SU-DHL-6 (cell line): Measurements from ENCODE around the gene ANKRD61.
A peak's percentile ranks its signal among the peaks of the same experiment; 100 is the strongest.

ENCODE experiments used
- H2AFZ ChIP-seq: fragments of 200-600 bp; sonication (generic); 2 replicates; pipeline ENCODE4 v1.6.1; 2014; ENCODE audit warnings: low read depth, mild to moderate bottlenecking, moderate library complexity, mixed read lengths, antibody characterized with exemption, low read length; ENCODE audit not compliant: severe bottlenecking
- H3F3A ChIP-seq: fragments of 200-600 bp; shearing (Covaris generic); 2 replicates; pipeline ENCODE4 v1.6.0; 2016; ENCODE audit warnings: antibody characterized with exemption, mild to moderate bottlenecking; ENCODE audit not compliant: insufficient read depth
- H3K27ac ChIP-seq: fragments of 200-600 bp; sonication (generic); 2 replicates; pipeline ENCODE4 v1.5.1; 2016; ENCODE audit warnings: low read depth, mild to moderate bottlenecking, low read length, moderate library complexity, mixed read lengths
- H3K27me3 ChIP-seq: fragments of 200-600 bp; sonication (generic), shearing (Covaris generic); 2 replicates; pipeline ENCODE4 v1.6.0; 2014; ENCODE audit warnings: mild to moderate bottlenecking, low read length
- H3K36me3 ChIP-seq: fragments of 200-600 bp; sonication (generic); 2 replicates; pipeline ENCODE4 v1.6.1; 2014; ENCODE audit warnings: mild to moderate bottlenecking, low read length, mixed read lengths
- H3K4me2 ChIP-seq: fragments of 300-600, 200-600 bp; shearing (Covaris generic), sonication (generic); 2 replicates; pipeline ENCODE4 v1.6.0; 2014; ENCODE audit warnings: low read length, low read depth, mild to moderate bottlenecking; ENCODE audit not compliant: poor library complexity, severe bottlenecking
- H3K4me3 ChIP-seq: fragments of 200-600 bp; sonication (generic); 2 replicates; pipeline ENCODE4 v1.5.1; 2014; ENCODE audit warnings: antibody characterized with exemption, low read length, mild to moderate bottlenecking, mixed read lengths; ENCODE audit not compliant: insufficient read depth, poor library complexity, severe bottlenecking
- H3K79me2 ChIP-seq: fragments of 200-600 bp; sonication (generic); 2 replicates; pipeline ENCODE4 v1.6.1; 2014; ENCODE audit warnings: mild to moderate bottlenecking, low read length, moderate library complexity; ENCODE audit not compliant: insufficient read depth
- H3K9ac ChIP-seq: fragments of 200-600 bp; sonication (generic); 2 replicates; pipeline ENCODE4 v1.7.0; 2014; ENCODE audit warnings: mild to moderate bottlenecking, low read length
- H3K9me2 ChIP-seq: fragments of 200-600 bp; sonication (generic); replicated peaks from 2 replicates; pipeline ENCODE4 v1.6.1; 2014; ENCODE audit warnings: low read length; ENCODE audit not compliant: insufficient read depth
- H3K9me3 ChIP-seq: fragments of 200-600 bp; sonication (generic); 2 replicates; pipeline ENCODE4 v1.6.1; 2014; ENCODE audit warnings: low read length, mixed read lengths; ENCODE audit not compliant: insufficient read depth
- H4K20me1 ChIP-seq: fragments of 200-600 bp; sonication (generic); 2 replicates; pipeline ENCODE4 v1.6.1; 2014; ENCODE audit warnings: low read depth, mild to moderate bottlenecking, antibody characterized with exemption, low read length, moderate library complexity, mixed read lengths
- CTCF ChIP-seq: fragments of 200-600 bp; sonication (generic); IDR thresholded peaks from one replicate; pipeline ENCODE4 v1.5.1; 2017; ENCODE audit warnings: antibody characterized with exemption, mild to moderate bottlenecking, low read length, moderate library complexity; ENCODE audit not compliant: insufficient read depth, poor library complexity, severe bottlenecking
- EZH2phosphoT487 ChIP-seq: fragments of 200-600 bp; sonication (generic), shearing (Covaris generic); conservative IDR thresholded peaks from 2 replicates; pipeline ENCODE4 v1.6.1; 2018; ENCODE audit warnings: mild to moderate bottlenecking, antibody characterized with exemption, low read length, moderate library complexity, mixed read lengths

Gene ANKRD61

GRCh38 chr7:6026011-6026819 is 5.0 kb upstream of the ANKRD61 start:
- Histone ChIP-seq H2AFZ (no peak overlapping the region), H3K9ac (no peak overlapping the region), H3K4me3 (no peak overlapping the region), H3K4me2 (no peak overlapping the region), H4K20me1 (peaks cover 4% of the 10 kb centered on the region; the same call in 1 of the 2 replicates), H3K9me2 (no peaks in the 10 kb centered on the region), H3K9me3 (no peaks in the 10 kb centered on the region), H3K36me3 (peaks cover 21% of the 10 kb centered on the region), H3F3A (peaks cover 23% of the 10 kb centered on the region), H3K79me2 (no peaks in the 10 kb centered on the region), H3K27me3 (no peaks in the 10 kb centered on the region), H3K27ac (no peak overlapping the region)
- peak; percentile 14 for TF ChIP-seq CTCF
- no peak for TF ChIP-seq EZH2phosphoT487

- Histone ChIP-seq H3K4me2 (no peak overlapping the region), H3K79me2 (no peaks in the 10 kb centered on the region), H3K9me3 (no peaks in the 10 kb centered on the region), H3F3A (peaks cover 17% of the 10 kb centered on the region), H3K9ac (no peak overlapping the region), H3K27me3 (no peaks in the 10 kb centered on the region), H3K27ac (no peak overlapping the region), H3K36me3 (peaks cover 15% of the 10 kb centered on the region), H3K4me3 (no peak overlapping the region), H2AFZ (no peak overlapping the region), H4K20me1 (peaks cover 4% of the 10 kb centered on the region; the same call in 1 of the 2 replicates), H3K9me2 (no peaks in the 10 kb centered on the region)
- TF ChIP-seq CTCF (no peak), EZH2phosphoT487 (no peak)
Observed at GRCh38 chr7:6026820-6027311, 4.3 kb upstream of the ANKRD61 start.

GRCh38 chr7:6027806-6028365 is 3.3 kb upstream of the ANKRD61 start:
- no peak overlapping the region for H2AFZ ChIP-seq
- H4K20me1 ChIP-seq: no peaks in the 10 kb centered on the region
- H3K79me2 ChIP-seq: peaks cover 7% of the 10 kb centered on the region; the same call in 1 of the 2 replicates
- H3K9me3 ChIP-seq: no peaks in the 10 kb centered on the region
- no peak overlapping the region for H3K4me3 ChIP-seq
- no peak overlapping the region for H3K27ac ChIP-seq
- no peak overlapping the region for H3K4me2 ChIP-seq
- TF ChIP-seq EZH2phosphoT487 (no peak), CTCF (no peak)
- H3K27me3 ChIP-seq: no peaks in the 10 kb centered on the region
- H3K36me3 ChIP-seq: peaks cover 13% of the 10 kb centered on the region
- H3K9me2 ChIP-seq: no peaks in the 10 kb centered on the region
- no peak overlapping the region for H3K9ac ChIP-seq
- H3F3A ChIP-seq: peaks cover 11% of the 10 kb centered on the region
